GM20000 (cell line): ENCODE results near the gene RAB3B.

Source experiments
- DNase-seq: peaks from one replicate; pipeline ENCODE4 v3.0.0; 2012; ENCODE audit warnings: low spot score
- CTCF ChIP-seq: IDR thresholded peaks from 2 replicates; pipeline ENCODE4 v1.5.1; 2012; ENCODE audit warnings: mild to moderate bottlenecking, control low read depth; ENCODE audit errors: extremely low read depth, missing control alignments

The RAB3B gene

DNA sequence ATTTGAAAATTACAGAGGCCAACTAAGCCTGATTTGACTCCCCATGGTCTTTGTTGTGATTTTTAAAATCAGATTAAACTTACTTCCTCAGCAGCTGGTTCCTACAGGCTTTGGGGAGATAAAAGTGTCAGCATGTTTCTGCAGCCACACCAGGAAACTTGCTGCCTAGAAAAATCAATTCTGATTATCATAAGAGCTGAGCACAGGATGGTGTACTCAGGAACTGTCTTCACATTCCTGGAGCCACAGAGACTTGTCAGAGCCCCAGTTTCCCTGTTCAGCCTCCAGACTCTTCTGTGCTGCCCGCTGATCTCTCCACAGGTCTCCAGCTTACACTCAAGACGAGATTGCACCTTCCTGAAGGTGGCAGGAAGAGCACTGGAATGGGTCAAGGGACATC is 23.9 kb downstream of the RAB3B start:
- no peak for TF ChIP-seq CTCF
- no peak for DNase-seq

DNA sequence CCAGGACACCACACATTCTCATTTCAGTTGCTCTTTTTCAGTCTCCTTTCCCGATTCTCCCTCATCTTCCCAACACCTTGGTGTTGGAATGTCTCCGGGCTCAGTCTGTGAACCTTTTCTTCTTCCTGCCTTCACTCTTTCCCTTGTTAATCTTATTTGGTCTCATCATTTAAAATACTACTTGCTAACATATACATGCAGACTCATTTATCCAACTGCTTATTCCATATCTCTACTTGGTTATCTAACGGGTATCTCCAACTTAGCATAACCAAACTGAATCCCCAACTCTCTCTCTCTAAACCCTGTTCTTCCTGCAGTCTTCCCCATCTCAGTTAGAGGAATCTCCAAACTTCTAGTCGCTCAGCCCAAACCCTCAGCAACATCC is 26.2 kb downstream of the RAB3B start:
- no peak for DNase-seq
- TF ChIP-seq CTCF = no peak

- TF ChIP-seq CTCF = no peak
- DNase-seq = no peak
Measured at GRCh38 chr1:51963592-51964308, 26.8 kb downstream of the RAB3B start.

DNA sequence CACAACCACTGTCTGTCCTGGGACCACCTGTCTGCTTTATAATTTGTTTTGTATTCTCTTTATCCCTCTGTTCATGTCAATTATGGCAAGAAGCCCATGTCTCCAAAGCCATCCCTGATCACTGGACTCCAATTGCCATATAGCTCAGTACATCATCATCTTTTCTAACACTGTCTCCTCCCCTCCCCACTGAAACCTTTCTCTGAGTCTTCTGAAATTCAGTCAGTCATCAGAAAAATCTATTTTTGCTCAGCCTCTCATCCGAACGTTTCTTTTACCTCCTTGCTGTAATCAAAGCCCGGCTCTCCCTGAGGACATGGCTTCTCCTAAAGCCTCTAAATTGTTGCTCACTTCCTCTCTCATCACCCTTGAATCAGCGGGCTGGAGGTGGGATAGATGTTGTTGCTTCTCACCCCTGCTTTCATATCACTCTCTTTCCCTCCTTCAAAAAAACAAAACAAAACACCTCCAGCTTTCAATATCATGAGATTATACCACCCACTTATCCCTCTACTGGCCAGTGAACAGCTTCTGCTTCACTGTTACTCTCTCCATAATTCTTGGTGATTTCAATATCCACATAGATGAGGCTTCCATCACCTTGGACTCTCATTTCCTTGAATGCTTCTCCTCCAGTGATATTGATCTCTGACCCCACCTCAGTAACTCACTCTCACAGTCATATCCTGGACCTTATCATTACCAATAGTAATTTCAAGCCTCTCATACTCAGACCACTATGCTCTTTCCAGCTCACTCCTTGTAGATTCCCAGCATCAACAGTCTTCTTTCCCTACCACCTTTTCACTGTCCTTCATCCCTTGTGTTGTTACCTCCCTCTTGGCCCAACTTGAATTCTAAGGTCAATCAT is 27.8 kb downstream of the RAB3B start:
- no peak for DNase-seq
- TF ChIP-seq CTCF = no peak

DNA sequence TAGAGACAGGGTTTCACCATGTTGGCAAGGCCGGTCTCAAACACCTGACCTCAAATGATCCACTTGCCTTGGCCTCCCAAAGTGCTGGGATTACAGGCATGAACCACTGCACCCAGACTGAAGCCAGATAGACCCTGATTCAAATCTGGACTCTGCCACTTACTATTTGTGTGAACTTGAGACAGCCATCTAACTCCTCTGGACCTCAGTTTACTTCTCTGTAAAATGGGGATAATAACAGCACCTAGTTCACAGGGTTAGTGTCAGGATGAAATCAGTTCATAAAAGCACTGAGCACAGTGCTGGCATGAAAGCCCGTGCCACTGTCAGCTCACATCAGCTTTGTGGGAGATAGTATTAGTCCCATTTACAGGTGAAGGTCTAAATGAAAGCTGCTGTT is 28.5 kb downstream of the RAB3B start:
- DNase-seq = no peak
- TF ChIP-seq CTCF = no peak

DNA sequence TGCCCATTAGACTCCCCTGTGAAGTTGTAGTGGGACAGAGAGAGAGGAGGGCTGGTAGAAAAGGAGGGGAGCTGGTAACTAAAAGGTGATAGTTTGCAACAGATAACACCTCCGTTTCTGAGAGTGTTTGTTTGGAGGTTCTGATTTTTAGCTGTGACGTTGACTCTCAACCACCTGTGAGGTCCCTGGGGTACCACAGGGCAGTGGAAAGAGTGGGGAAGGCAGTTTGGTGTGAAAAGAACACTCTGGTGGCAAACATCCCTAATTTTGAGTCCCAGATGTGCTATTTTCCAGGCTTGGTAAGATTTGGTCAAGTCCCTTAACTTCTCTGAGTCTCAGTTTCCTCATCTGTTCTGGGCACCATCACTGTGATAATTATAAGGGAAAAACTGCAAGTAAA is 29.3 kb downstream of the RAB3B start:
- no peak for DNase-seq
- no peak for TF ChIP-seq CTCF

GRCh38 chr1:51960262-51960661 is 30.2 kb downstream of the RAB3B start:
- DNase-seq = no peak
- TF ChIP-seq CTCF = no peak
